ENCODE data around the gene FBXO9. TPM values are rescaled to one million over a fixed set of nuclear protein-coding genes. Genes with fewer than 3 reads are reported as not detected.

Gene FBXO9
- polyA plus RNA-seq, 2 of the 4 experiments (the other 2 are of a cell fraction) = 32.1 to 67.6 TPM

- no peaks in the 10 kb centered on the region for H3K9me3 ChIP-seq
- no peak overlapping the region for H3K4me2 ChIP-seq
- FAIRE-seq (no peak), ATAC-seq (no peak), DNase-seq (ENCODE audit: low read depth in 1 of 2, low spot score in 1 of 2) (no peak)
- H3K4me1 ChIP-seq = peaks cover 7% of the 10 kb centered on the region
- POLR2A ChIA-PET = no interaction called here
- TF ChIP-seq MAFK (IDR thresholded peaks at IDR 0.05; ENCODE audit: partially characterized antibody) (peak; percentile 9), ZC3H11A (IDR thresholded peaks at IDR 0.05) (no peak)
- 92% methylated on average over 5 of the region's 5 CpGs for WGBS (ENCODE audit: missing lambda C conversion rate)
- CTCF ChIA-PET = interaction anchor here (1.7 to 3.0 kb wide), 3 partner anchors 59 to 174 kb away, joined by 4 to 9 read pairs (median 5); partner anchors contain the start of gene GSTA4
- no peak overlapping the region for H3K27ac ChIP-seq
- H3K4me3 ChIP-seq = no peak overlapping the region
Observed at GRCh38 chr6:53055873-53056272, 9.3 kb upstream of the FBXO9 start.

- no peak for FAIRE-seq
- POLR2A ChIA-PET = no interaction called here
- no peak overlapping the region for H3K4me2 ChIP-seq
- no peak overlapping the region for H3K27ac ChIP-seq
- ATAC-seq = no peak
- no peak overlapping the region for H3K4me3 ChIP-seq
- H3K4me1 ChIP-seq = peaks cover 7% of the 10 kb centered on the region
- 44% methylated on average over 3 of the region's 3 CpGs for WGBS (ENCODE audit: missing lambda C conversion rate)
- CTCF ChIA-PET = interaction anchor here (1.7 to 3.0 kb wide), 3 partner anchors 60 to 174 kb away, joined by 4 to 9 read pairs (median 5); partner anchors contain the start of gene GSTA4
- no peaks in the 10 kb centered on the region for H3K9me3 ChIP-seq
- no peak for TF ChIP-seq ESRRA (IDR thresholded peaks at IDR 0.05; ENCODE audit: borderline replicate concordance, low read length)
- TF ChIP-seq KDM1A (IDR thresholded peaks at IDR 0.05; ENCODE audit: low read depth) = no peak
- no peak for DNase-seq (ENCODE audit: low read depth in 1 of 2, low spot score in 1 of 2)
Observed at GRCh38 chr6:53056273-53056672, 8.9 kb upstream of the FBXO9 start.

GRCh38 chr6:53058388-53059195, 6.6 kb upstream of the FBXO9 start:
- Histone ChIP-seq H3K9me3 (no peaks in the 10 kb centered on the region), H3K4me1 (peaks cover 12% of the 10 kb centered on the region), H3K4me3 (no peak overlapping the region), H3K4me2 (no peak overlapping the region), H3K27ac (no peak overlapping the region)
- WGBS (ENCODE audit: missing lambda C conversion rate) = 87% methylated on average over 4 of the region's 4 CpGs
- ATAC-seq (no peak), DNase-seq (ENCODE audit: low read depth in 1 of 2, low spot score in 1 of 2) (no peak), FAIRE-seq (no peak)
- TF ChIP-seq CTCF (IDR thresholded peaks at IDR 0.05) = no peak
- no peak for TF ChIP-seq ZC3H11A (IDR thresholded peaks at IDR 0.05)
- ChIA-PET CTCF (interaction anchor here (1.2 kb wide), 1 partner anchor 63 kb away, joined by 4 read pairs; the partner anchor contains the start of gene GSTA4), POLR2A (no interaction called here)

- no peak for ATAC-seq
- no peak for DNase-seq (ENCODE audit: low read depth in 1 of 2, low spot score in 1 of 2)
- H3K9me3 ChIP-seq = no peaks in the 10 kb centered on the region
- TF ChIP-seq HES2 (IDR thresholded peaks at IDR 0.05) (no peak), FOSL2 (IDR thresholded peaks at IDR 0.05) (no peak), FOSL2 (CRISPR knock-in tag; IDR thresholded peaks at IDR 0.05) (peak; percentile 17; the same call in 1 of the 2 replicates)
- POLR2A ChIA-PET = no interaction called here
- H3K4me1 ChIP-seq = peaks cover 12% of the 10 kb centered on the region
- FAIRE-seq = no peak
- no peak overlapping the region for H3K27ac ChIP-seq
- H3K4me3 ChIP-seq = no peak overlapping the region; the same call in 2 of the 3 replicates
- H3K4me2 ChIP-seq = peak overlapping the region; percentile 74
- 84% methylated on average over 3 of the region's 3 CpGs for WGBS (ENCODE audit: missing lambda C conversion rate)
- CTCF ChIA-PET = interaction anchor here (1.1 kb wide), 1 partner anchor 652 kb away, joined by 3 read pairs; no protein-coding TSS in a partner anchor
Observed at GRCh38 chr6:53059648-53060589, 5.3 kb upstream of the FBXO9 start.

- DNase-seq (ENCODE audit: low read depth in 1 of 2, low spot score in 1 of 2) = no peak
- Histone ChIP-seq H3K4me1 (peaks cover 21% of the 10 kb centered on the region), H3K4me3 (peak overlapping the region; percentile 78), H3K27ac (peak overlapping the region; percentile 88 to 98), H3K4me2 (peak overlapping the region; percentile 71), H3K9me3 (no peaks in the 10 kb centered on the region)
- WGBS (ENCODE audit: missing lambda C conversion rate) = 20% methylated on average over 5 of the region's 5 CpGs
- ChIA-PET CTCF (interaction anchor here (1.1 kb wide), 1 partner anchor 337 kb away, joined by 3 read pairs; no protein-coding TSS in a partner anchor), POLR2A (no interaction called here)
- no peak for ATAC-seq
- FAIRE-seq = no peak
- TF ChIP-seq KDM5A (IDR thresholded peaks at IDR 0.05) (no peak), HDAC2 (IDR thresholded peaks at IDR 0.05) (no peak), PHF8 (IDR thresholded peaks at IDR 0.05; ENCODE audit: borderline replicate concordance, low read depth) (no peak), RNF2 (IDR thresholded peaks at IDR 0.05; ENCODE audit: borderline replicate concordance, low read depth) (no peak), TFCP2L1 (CRISPR knock-in tag; IDR thresholded peaks at IDR 0.05) (no peak), CTCF (IDR thresholded peaks at IDR 0.05) (no peak), RARB (CRISPR knock-in tag; IDR thresholded peaks at IDR 0.05) (no peak), BHLHE40 (IDR thresholded peaks at IDR 0.05; ENCODE audit: low read depth, low read length) (no peak), HOXB13 (CRISPR knock-in tag; IDR thresholded peaks at IDR 0.05; ENCODE audit: low read depth) (no peak), MYC (IDR thresholded peaks at IDR 0.05; ENCODE audit: borderline replicate concordance, low read length) (no peak), NPAS2 (CRISPR knock-in tag; IDR thresholded peaks at IDR 0.05; ENCODE audit: borderline replicate concordance) (no peak), RFX5 (IDR thresholded peaks at IDR 0.05) (no peak), GATA3 (IDR thresholded peaks at IDR 0.05; ENCODE audit: borderline replicate concordance) (no peak)
Observed at GRCh38 chr6:53062169-53062539, 3.0 kb upstream of the FBXO9 start.
